Activated T-cell treated with anti-CD3 and anti-CD28 coated beads, Interleukin-2, amount 50 U/mL, for 1 hour (primary cell): ENCODE data around the gene GCNT4.

Source experiments
- DNase-seq: peaks from one replicate; pipeline ENCODE4 v3.0.0-alpha.2; 2020

Gene GCNT4

GRCh38 chr5:75012748-75013147 is 39.6 kb downstream of the GCNT4 start:
- DNase-seq, result no peak

- no peak for DNase-seq
Measured at GRCh38 chr5:75010838-75011237, 41.5 kb downstream of the GCNT4 start.

GRCh38 chr5:75009556-75010345 is 42.6 kb downstream of the GCNT4 start:
- DNase-seq, result no peak

- DNase-seq, result no peak
Measured at GRCh38 chr5:75006865-75007822, 45.2 kb downstream of the GCNT4 start.

GRCh38 chr5:75005561-75005960 is 46.8 kb downstream of the GCNT4 start:
- DNase-seq, result no peak
